ENCODE results near the gene YPEL1. TPM values are rescaled to one million over a fixed set of nuclear protein-coding genes. Genes with fewer than 3 reads are reported as not detected.
"Not testable (repeated sequence)": the region's sequence is repeated elsewhere in the genome, so short reads cannot be mapped to it uniquely, and the experiment has no call there.

The YPEL1 gene
- total RNA-seq, 1 donor from 2014 or later: 32.2 TPM

- Mint-ChIP-seq H3K9me3 (no peaks in the 10 kb centered on the region), H3K4me1 (peaks cover 32% of the 10 kb centered on the region), H3K4me3 (no peak overlapping the region), H3K27me3 (ENCODE audit: insufficient read depth, low read depth) (peaks cover 8% of the 10 kb centered on the region), H3K36me3 (peaks cover 5% of the 10 kb centered on the region), H3K27ac (no peak overlapping the region)
- no peak overlapping the region for H3K4me2 ChIP-seq
- H4K20me1 ChIP-seq (ENCODE audit: low read depth): peaks cover 8% of the 10 kb centered on the region
- no peaks in the 10 kb centered on the region for H3K27me3 ChIP-seq
- TF ChIP-seq, protein P1, sequence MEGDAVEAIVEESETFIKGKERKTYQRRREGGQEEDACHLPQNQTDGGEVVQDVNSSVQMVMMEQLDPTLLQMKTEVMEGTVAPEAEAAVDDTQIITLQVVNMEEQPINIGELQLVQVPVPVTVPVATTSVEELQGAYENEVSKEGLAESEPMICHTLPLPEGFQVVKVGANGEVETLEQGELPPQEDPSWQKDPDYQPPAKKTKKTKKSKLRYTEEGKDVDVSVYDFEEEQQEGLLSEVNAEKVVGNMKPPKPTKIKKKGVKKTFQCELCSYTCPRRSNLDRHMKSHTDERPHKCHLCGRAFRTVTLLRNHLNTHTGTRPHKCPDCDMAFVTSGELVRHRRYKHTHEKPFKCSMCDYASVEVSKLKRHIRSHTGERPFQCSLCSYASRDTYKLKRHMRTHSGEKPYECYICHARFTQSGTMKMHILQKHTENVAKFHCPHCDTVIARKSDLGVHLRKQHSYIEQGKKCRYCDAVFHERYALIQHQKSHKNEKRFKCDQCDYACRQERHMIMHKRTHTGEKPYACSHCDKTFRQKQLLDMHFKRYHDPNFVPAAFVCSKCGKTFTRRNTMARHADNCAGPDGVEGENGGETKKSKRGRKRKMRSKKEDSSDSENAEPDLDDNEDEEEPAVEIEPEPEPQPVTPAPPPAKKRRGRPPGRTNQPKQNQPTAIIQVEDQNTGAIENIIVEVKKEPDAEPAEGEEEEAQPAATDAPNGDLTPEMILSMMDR (IDR thresholded peaks at IDR 0.05): no peak
- TF ChIP-seq EZH2phosphoT487 (IDR thresholded peaks at IDR 0.05) (no peak), EZH2 (IDR thresholded peaks at IDR 0.05) (no peak)
- H3K79me2 ChIP-seq (ENCODE audit: low read depth): no peaks in the 10 kb centered on the region
- no peak overlapping the region for H3K9ac ChIP-seq
- peaks cover 18% of the 10 kb centered on the region for H3K4me1 ChIP-seq
- no peak overlapping the region for H3K27ac ChIP-seq
- no peak overlapping the region for H2AFZ ChIP-seq (replicated peaks)
- DNase-seq (ENCODE audit: low spot score): no peak
- no peaks in the 10 kb centered on the region for H3K9me3 ChIP-seq (ENCODE audit: low read depth)
- H3F3A ChIP-seq (ENCODE audit: low read depth): peaks cover 13% of the 10 kb centered on the region
- H3K4me3 ChIP-seq: no peak overlapping the region
- H3K36me3 ChIP-seq: no peaks in the 10 kb centered on the region
Measured at GRCh38 chr22:21753374-21754111, 17.9 kb upstream of the YPEL1 start.

DNA sequence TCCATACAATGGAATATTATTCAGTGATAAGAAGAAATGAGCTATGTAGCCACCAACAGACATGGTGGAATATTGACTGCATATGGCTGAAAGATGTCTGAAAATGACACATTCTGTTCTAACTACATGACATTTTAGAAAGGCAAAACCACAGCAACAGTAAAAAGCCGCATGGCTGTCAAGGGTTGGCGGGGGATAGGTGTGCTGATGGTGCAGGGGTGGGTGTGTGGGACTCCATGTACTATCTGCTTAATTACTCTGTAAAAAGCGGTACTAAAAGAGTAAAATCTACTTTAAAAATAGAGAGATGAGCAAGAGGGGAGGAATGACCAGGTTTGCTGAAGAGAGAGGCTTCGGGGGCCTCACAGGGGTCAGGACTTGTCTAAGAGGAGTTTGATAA, 16.7 kb upstream of the YPEL1 start:
- Histone ChIP-seq H3K4me1 (peaks cover 22% of the 10 kb centered on the region), H3K27me3 (no peaks in the 10 kb centered on the region), H3K9ac (no peak overlapping the region), H3K4me2 (no peak overlapping the region), H4K20me1 (ENCODE audit: low read depth) (peaks cover 8% of the 10 kb centered on the region), H3F3A (ENCODE audit: low read depth) (peaks cover 13% of the 10 kb centered on the region), H2AFZ (replicated peaks) (no peak overlapping the region), H3K79me2 (ENCODE audit: low read depth) (no peaks in the 10 kb centered on the region), H3K27ac (no peak overlapping the region), H3K4me3 (no peak overlapping the region), H3K36me3 (no peaks in the 10 kb centered on the region), H3K9me3 (ENCODE audit: low read depth) (no peaks in the 10 kb centered on the region)
- Mint-ChIP-seq H3K36me3 (no peaks in the 10 kb centered on the region), H3K4me3 (no peak overlapping the region), H3K9me3 (no peaks in the 10 kb centered on the region), H3K4me1 (peaks cover 32% of the 10 kb centered on the region), H3K27ac (no peak overlapping the region), H3K27me3 (ENCODE audit: insufficient read depth, low read depth) (peaks cover 8% of the 10 kb centered on the region)
- DNase-seq (ENCODE audit: low spot score): no peak
- TF ChIP-seq, protein P1 (IDR thresholded peaks at IDR 0.05): no peak

- H3K27me3 ChIP-seq: peaks cover 4% of the 10 kb centered on the region
- Mint-ChIP-seq H3K4me3 (no peak overlapping the region), H3K36me3 (no peaks in the 10 kb centered on the region), H3K27me3 (ENCODE audit: insufficient read depth, low read depth) (peaks cover 2% of the 10 kb centered on the region), H3K4me1 (peaks cover 6% of the 10 kb centered on the region), H3K27ac (no peak overlapping the region), H3K9me3 (no peaks in the 10 kb centered on the region)
- no peaks in the 10 kb centered on the region for H3K36me3 ChIP-seq
- DNase-seq (ENCODE audit: low spot score): no peak
- H3K4me1 ChIP-seq: peaks cover 6% of the 10 kb centered on the region
- H3K9ac ChIP-seq: no peak overlapping the region
- no peaks in the 10 kb centered on the region for H4K20me1 ChIP-seq (ENCODE audit: low read depth)
- TF ChIP-seq, protein P1 (IDR thresholded peaks at IDR 0.05): no peak
- TF ChIP-seq EZH2 (IDR thresholded peaks at IDR 0.05) (no peak), EZH2phosphoT487 (IDR thresholded peaks at IDR 0.05) (no peak)
- no peak overlapping the region for H2AFZ ChIP-seq (replicated peaks)
- no peak overlapping the region for H3K4me3 ChIP-seq
- no peak overlapping the region for H3K4me2 ChIP-seq
- H3F3A ChIP-seq (ENCODE audit: low read depth): no peaks in the 10 kb centered on the region
- H3K9me3 ChIP-seq (ENCODE audit: low read depth): no peaks in the 10 kb centered on the region
- H3K79me2 ChIP-seq (ENCODE audit: low read depth): no peaks in the 10 kb centered on the region
- no peak overlapping the region for H3K27ac ChIP-seq
Measured at GRCh38 chr22:21745948-21746347, 10.4 kb upstream of the YPEL1 start.

- H3F3A ChIP-seq (ENCODE audit: low read depth); H2AFZ ChIP-seq (replicated peaks); H3K36me3 ChIP-seq; DNase-seq (ENCODE audit: low spot score); H3K9ac ChIP-seq; H3K27me3 ChIP-seq; H4K20me1 ChIP-seq (ENCODE audit: low read depth); H3K36me3 Mint-ChIP-seq; H3K4me1 ChIP-seq; H3K4me3 Mint-ChIP-seq; H3K27ac Mint-ChIP-seq; H3K79me2 ChIP-seq (ENCODE audit: low read depth); H3K27ac ChIP-seq; H3K27me3 Mint-ChIP-seq (ENCODE audit: insufficient read depth, low read depth); H3K9me3 ChIP-seq (ENCODE audit: low read depth); H3K4me3 ChIP-seq; H3K9me3 Mint-ChIP-seq; H3K4me2 ChIP-seq; H3K4me1 Mint-ChIP-seq: not testable (repeated sequence)
Measured at GRCh38 chr22:21744917-21745316, 9.3 kb upstream of the YPEL1 start.

Measured in neural progenitor cell (in vitro differentiated cells).